B cell (primary cell): ENCODE results near the gene RPTOR. TPM values are rescaled to one million over a fixed set of nuclear protein-coding genes. Genes with fewer than 3 reads are reported as not detected.

ENCODE experiments used
- ATAC-seq: fragments of 200-7000 bp; cut with Tn5 transposase; one replicate; pipeline ENCODE4 v1.10.0; 2021; ENCODE audit warnings: low read depth, mild to moderate bottlenecking, moderate number of reproducible peaks, moderate library complexity
- CTCF ChIA-PET: fragments of 350-600 bp; sonication (Branson Sonifier 250); formaldehyde crosslinking; loops from one replicate; lab custom pipeline; 2021; ENCODE audit warnings: antibody characterized with exemption, inconsistent platforms; lab: Charles Lee
- POLR2A ChIA-PET: fragments of 350-600 bp; sonication (Branson Sonifier 250); formaldehyde crosslinking; loops from one replicate; lab custom pipeline; 2021; ENCODE audit warnings: antibody characterized with exemption; lab: Charles Lee
- DNase-seq: peaks from one replicate; pipeline ENCODE4 v3.0.0; 2013
- H2AFZ ChIP-seq: 2 replicates; pipeline ENCODE4 v1.6.1; 2012; ENCODE audit warnings: mild to moderate bottlenecking, low read depth, low read length; ENCODE audit not compliant: insufficient read depth, poor library complexity, severe bottlenecking
- H3K27ac ChIP-seq, 2 donors: 1 replicate in 1 of 2; 2 replicates in 1 of 2; pipeline ENCODE4 v1.5.1; 2012 to 2013; ENCODE audit warnings: low read length in 2 of 2, mild to moderate bottlenecking in 2 of 2, moderate library complexity in 1 of 2
- H3K27me3 ChIP-seq, 4 experiments: fragments of 200-600 bp in 1 of 4; sonication (generic) in 1 of 4; replicated peaks in 1 of 4; 1 replicate in 2 of 4; 2 replicates in 2 of 4; pipeline versions ENCODE4 v1.6.1 to v1.7.0; 2013 to 2016; ENCODE audit warnings: low read length in 3 of 4, mild to moderate bottlenecking in 2 of 4, mixed read lengths in 1 of 4, moderate library complexity in 1 of 4; ENCODE audit not compliant: insufficient read depth in 4 of 4, control insufficient read depth in 3 of 4; ENCODE audit errors: control extremely low read depth in 1 of 4
- H3K36me3 ChIP-seq, 2 experiments: replicated peaks in 1 of 2; 1 replicate in 1 of 2; 2 replicates in 1 of 2; pipeline versions ENCODE4 v1.6.1 to v1.7.1; 2013; ENCODE audit warnings: low read length in 1 of 2; ENCODE audit not compliant: insufficient read depth in 2 of 2, control insufficient read depth in 1 of 2; ENCODE audit errors: control extremely low read depth in 1 of 2, extremely low read depth in 1 of 2
- H3K4me1 ChIP-seq, 2 donors: fragments of 200-600 bp in 1 of 2; sonication (generic) in 1 of 2; 1 replicate in 1 of 2; 2 replicates in 1 of 2; pipeline versions ENCODE4 v1.5.1 to v1.6.1; 2013 to 2017; ENCODE audit warnings: low read length in 2 of 2; ENCODE audit not compliant: control insufficient read depth in 2 of 2, insufficient read depth in 2 of 2
- H3K4me2 ChIP-seq: replicated peaks from 2 replicates; pipeline ENCODE3; 2012; ENCODE audit warnings: mild to moderate bottlenecking, low read depth, low read length; ENCODE audit not compliant: poor library complexity, severe bottlenecking
- H3K4me3 ChIP-seq, 5 experiments: fragments of 200-600 bp in 1 of 5; sonication (generic) in 1 of 5; 1 replicate in 3 of 5; 2 replicates in 2 of 5; pipeline versions ENCODE4 v1.5.1 to v1.7.0; 2011 to 2016; ENCODE audit warnings: low read length in 4 of 5, mild to moderate bottlenecking in 4 of 5, low read depth in 2 of 5, control low read depth in 1 of 5, moderate library complexity in 1 of 5; ENCODE audit not compliant: insufficient read depth in 1 of 5; ENCODE audit errors: control extremely low read depth in 1 of 5, extremely low read depth in 1 of 5
- H3K79me2 ChIP-seq: fragments of 200-600 bp; sonication (generic); one replicate; pipeline ENCODE4 v1.6.0; 2016; ENCODE audit warnings: low read length; ENCODE audit not compliant: control insufficient read depth, insufficient read depth
- H3K9ac ChIP-seq: fragments of 200-600 bp; sonication (generic); 2 replicates; pipeline ENCODE4 v1.6.1; 2017; ENCODE audit warnings: mild to moderate bottlenecking, low read length, moderate library complexity
- H3K9me3 ChIP-seq, 3 donors: one replicate each; pipeline versions ENCODE4 v1.6.1 to v1.7.1; 2013; ENCODE audit warnings: low read length in 2 of 3; ENCODE audit not compliant: control insufficient read depth in 2 of 3, insufficient read depth in 1 of 3; ENCODE audit errors: control extremely low read depth in 1 of 3
- H4K20me1 ChIP-seq: 2 replicates; pipeline ENCODE4 v1.6.0; 2012; ENCODE audit warnings: mild to moderate bottlenecking, low read length; ENCODE audit not compliant: insufficient read depth, control insufficient read depth, poor library complexity, severe bottlenecking
- H3K27ac Mint-ChIP-seq: one replicate; pipeline ENCODE4 v1.8.0; 2021; ENCODE audit warnings: mixed read lengths
- H3K27me3 Mint-ChIP-seq: one replicate; pipeline ENCODE4 v1.8.0; 2021; ENCODE audit warnings: mixed read lengths
- H3K4me1 Mint-ChIP-seq: one replicate; pipeline ENCODE4 v1.8.0; 2021; ENCODE audit warnings: mixed read lengths
- H3K4me3 Mint-ChIP-seq: one replicate; pipeline ENCODE4 v1.8.0; 2021; ENCODE audit warnings: mixed read lengths
- H3K9me3 Mint-ChIP-seq: one replicate; pipeline ENCODE4 v1.8.0; 2022; ENCODE audit warnings: mixed read lengths; ENCODE audit not compliant: insufficient read depth
- CTCF ChIP-seq: fragments of 200-600 bp; IDR thresholded peaks from one replicate; pipeline ENCODE4 v1.8.0; 2022; ENCODE audit warnings: antibody characterized with exemption, mild to moderate bottlenecking
- EZH2 ChIP-seq: IDR thresholded peaks from 2 replicates; pipeline ENCODE4 v1.6.1; 2012; ENCODE audit warnings: borderline replicate concordance, low read depth, mild to moderate bottlenecking, moderate library complexity, low read length; ENCODE audit not compliant: insufficient read depth, poor library complexity, severe bottlenecking
- WGBS: methylation state at CpG from one replicate; pipeline ENCODE4 v1.1.5; 2013; ENCODE audit warnings: missing lambda C conversion rate; ENCODE audit not compliant: insufficient coverage; 5-methylcytosine and 5-hydroxymethylcytosine counted together
- intact Hi-C: fragments of 100-400 bp; cut with micrococcal nuclease; formaldehyde crosslinking; loops from one replicate; pipeline ENCODE4 v1.10.0; 2022
- polyA plus RNA-seq: library from polyadenylated mRNA; depleted of rRNA; stranded (reverse); fragments of >200 nt; gene quantifications from 2 replicates; pipeline ENCODE4 v1.2.3, GENCODE V29; 2012
- total RNA-seq, 2 donors: library from RNA; stranded (reverse); fragments of 120-200 nt in 1 of 2; gene quantifications; 1 replicate in 1 of 2; 2 replicates in 1 of 2; pipeline versions ENCODE4 v1.2.3 to v1.2.4, GENCODE V29; 2013 to 2022

The RPTOR gene
- total and polyA plus RNA-seq, 2 donors (not counting 1 experiment from before 2014, with no cell fraction given): 13.4 to 58.8 TPM

GRCh38 chr17:80725517-80725916, 180.9 kb downstream of the RPTOR start:
- intact Hi-C loops: no loop called here
- H3K36me3 ChIP-seq: no peaks in the 10 kb centered on the region
- no peaks in the 10 kb centered on the region for H3K9me3 ChIP-seq
- CTCF ChIA-PET: no interaction called here
- Mint-ChIP-seq H3K9me3 (no peaks in the 10 kb centered on the region), H3K4me1 (peaks cover 47% of the 10 kb centered on the region), H3K27me3 (no peaks in the 10 kb centered on the region), H3K4me3 (no peak overlapping the region), H3K27ac (no peak overlapping the region)
- H4K20me1 ChIP-seq: peaks cover 6% of the 10 kb centered on the region
- DNase-seq (no peak), ATAC-seq (no peak)
- H3K27me3 ChIP-seq: no peaks in the 10 kb centered on the region
- no peak overlapping the region for H2AFZ ChIP-seq
- H3K9ac ChIP-seq: no peak overlapping the region
- TF ChIP-seq EZH2: no peak
- TF ChIP-seq CTCF: no peak
- H3K79me2 ChIP-seq: peaks cover 43% of the 10 kb centered on the region
- no peak overlapping the region for H3K4me2 ChIP-seq
- H3K27ac ChIP-seq: no peak overlapping the region
- POLR2A ChIA-PET: interaction anchor here (0.6 kb wide), 1 partner anchor 10 kb away, joined by 3 read pairs; no protein-coding TSS in a partner anchor
- 97% methylated on average over 5 of the region's 8 CpGs for WGBS
- no peak overlapping the region for H3K4me3 ChIP-seq
- peaks cover 15 to 23% of the 10 kb centered on the region in 2 donors for H3K4me1 ChIP-seq

- Mint-ChIP-seq H3K9me3 (no peaks in the 10 kb centered on the region), H3K27me3 (no peaks in the 10 kb centered on the region), H3K4me3 (peak overlapping the region; percentile 68), H3K27ac (no peak overlapping the region), H3K4me1 (peaks cover 42% of the 10 kb centered on the region)
- ATAC-seq: peak; percentile 33
- ChIA-PET POLR2A (no interaction called here), CTCF (no interaction called here)
- no peak for DNase-seq
- Histone ChIP-seq H2AFZ (no peak overlapping the region), H3K4me1 (peaks cover 15 to 23% of the 10 kb centered on the region in 2 donors), H3K9ac (no peak overlapping the region), H3K4me3 (peak overlapping the region in 3 of 5 experiments; percentile 12 to 35 (median 32)), H3K4me2 (peak overlapping the region; percentile 54), H3K36me3 (peaks cover 0 to 3% of the 10 kb centered on the region in 2 experiments), H3K79me2 (peaks cover 40% of the 10 kb centered on the region), H3K9me3 (no peaks in the 10 kb centered on the region), H4K20me1 (peaks cover 6% of the 10 kb centered on the region), H3K27ac (no peak overlapping the region), H3K27me3 (no peaks in the 10 kb centered on the region)
- WGBS: 57% methylated on average over 40 of the region's 42 CpGs
- TF ChIP-seq EZH2: no peak
- no peak for TF ChIP-seq CTCF
- intact Hi-C loops: no loop called here
These were observed 182.1 kb downstream of the RPTOR start for GRCh38 chr17:80726558-80727408.
